Measurements from ENCODE around the gene COL1A1.

COL1A1 gene

GRCh38 chr17:50238601-50239280 lies 37.3 kb upstream of the COL1A1 start:
- DNase-seq (ENCODE audit: low spot score), result no peak
- no peak for TF ChIP-seq CTCF (IDR thresholded peaks at IDR 0.05; ENCODE audit: extremely low read depth, insufficient read depth, missing control alignments)
- in situ Hi-C loops (cut with MboI; ENCODE audit: low pct_unique_long_range_greater_than_20kb, low sequenced_read_pairs, unreplicated experiment), result no loop called here

- in situ Hi-C loops (cut with MboI; ENCODE audit: low pct_unique_long_range_greater_than_20kb, low sequenced_read_pairs, unreplicated experiment), result no loop called here
- TF ChIP-seq CTCF (IDR thresholded peaks at IDR 0.05; ENCODE audit: extremely low read depth, insufficient read depth, missing control alignments), result no peak
- DNase-seq (ENCODE audit: low spot score), result no peak
These were observed 36.5 kb upstream of the COL1A1 start for GRCh38 chr17:50237901-50238300.

GRCh38 chr17:50234581-50234980 lies 33.1 kb upstream of the COL1A1 start:
- in situ Hi-C loops (cut with MboI; ENCODE audit: low pct_unique_long_range_greater_than_20kb, low sequenced_read_pairs, unreplicated experiment), result no loop called here

GRCh38 chr17:50225701-50226240 lies 24.3 kb upstream of the COL1A1 start:
- TF ChIP-seq CTCF (IDR thresholded peaks at IDR 0.05; ENCODE audit: extremely low read depth, insufficient read depth, missing control alignments), result no peak
- in situ Hi-C loops (cut with MboI; ENCODE audit: low pct_unique_long_range_greater_than_20kb, low sequenced_read_pairs, unreplicated experiment), result no loop called here

More at GRCh38 chr17:50234581-50234980, 33.1 kb upstream of the COL1A1 start:
- no peak for TF ChIP-seq CTCF (IDR thresholded peaks at IDR 0.05; ENCODE audit: extremely low read depth, insufficient read depth, missing control alignments)
- no peak for DNase-seq (ENCODE audit: low spot score)

GRCh38 chr17:50222922-50223321 lies 21.5 kb upstream of the COL1A1 start:
- in situ Hi-C loops (cut with MboI; ENCODE audit: low pct_unique_long_range_greater_than_20kb, low sequenced_read_pairs, unreplicated experiment), result no loop called here
- TF ChIP-seq CTCF (IDR thresholded peaks at IDR 0.05; ENCODE audit: extremely low read depth, insufficient read depth, missing control alignments), result no peak
- DNase-seq (ENCODE audit: low spot score), result no peak

More at GRCh38 chr17:50225701-50226240, 24.3 kb upstream of the COL1A1 start:
- DNase-seq (ENCODE audit: low spot score), result no peak

- no peak for TF ChIP-seq CTCF (IDR thresholded peaks at IDR 0.05; ENCODE audit: extremely low read depth, insufficient read depth, missing control alignments)
- no peak for DNase-seq (ENCODE audit: low spot score)
- in situ Hi-C loops (cut with MboI; ENCODE audit: low pct_unique_long_range_greater_than_20kb, low sequenced_read_pairs, unreplicated experiment), result no loop called here
These were observed 20.6 kb upstream of the COL1A1 start for GRCh38 chr17:50221864-50222545.
